Activated CD8-positive, alpha-beta T cell treated with anti-CD3 and anti-CD28 coated beads for 36 hours (primary cell): ENCODE data around the gene USP22. TPM values are rescaled to one million over a fixed set of nuclear protein-coding genes. Genes with fewer than 3 reads are reported as not detected.

Experiments
- ATAC-seq: fragments of 200-7000 bp; cut with Tn5 transposase; one replicate; pipeline ENCODE4 v1.10.0; 2021; ENCODE audit warnings: mild to moderate bottlenecking, moderate library complexity
- CTCF ChIA-PET: fragments of 350-600 bp; sonication (Branson Sonifier 250); formaldehyde crosslinking; loops from one replicate; lab custom pipeline; 2021; ENCODE audit warnings: antibody characterized with exemption; lab: Charles Lee
- POLR2A ChIA-PET: fragments of 350-600 bp; sonication (Branson Sonifier 250); formaldehyde crosslinking; loops from one replicate; lab custom pipeline; 2021; ENCODE audit warnings: antibody characterized with exemption; lab: Charles Lee
- DNase-seq: peaks from one replicate; pipeline ENCODE4 v3.0.0-alpha.2; 2020
- H3K27ac Mint-ChIP-seq: one replicate; pipeline ENCODE4 v1.8.0; 2021; ENCODE audit warnings: mild to moderate bottlenecking, mixed read lengths
- H3K27me3 Mint-ChIP-seq: one replicate; pipeline ENCODE4 v1.8.0; 2021; ENCODE audit warnings: mixed read lengths
- H3K36me3 Mint-ChIP-seq: one replicate; pipeline ENCODE4 v1.8.0; 2021; ENCODE audit warnings: low read depth, mixed read lengths
- H3K4me1 Mint-ChIP-seq: one replicate; pipeline ENCODE4 v1.8.0; 2021; ENCODE audit warnings: low read depth, mixed read lengths
- H3K4me3 Mint-ChIP-seq: one replicate; pipeline ENCODE4 v1.8.0; 2021; ENCODE audit warnings: mild to moderate bottlenecking, moderate library complexity, mixed read lengths
- H3K9me3 Mint-ChIP-seq: one replicate; pipeline ENCODE4 v1.8.0; 2021; ENCODE audit warnings: mixed read lengths
- intact Hi-C: fragments of 100-400 bp; cut with micrococcal nuclease; formaldehyde crosslinking; loops from one replicate; pipeline ENCODE4 v1.10.0; 2022
- total RNA-seq, 2 experiments: library from RNA; stranded (reverse); gene quantifications; one replicate each; pipeline ENCODE4 v1.2.3, GENCODE V29; 2021
- TF ChIP-seq, protein P1 (sequence below): fragments of 200-600 bp; IDR thresholded peaks from one replicate; pipeline ENCODE4 v1.8.0; 2022; ENCODE audit warnings: antibody characterized with exemption, mild to moderate bottlenecking

Gene USP22
- total RNA-seq, 2 experiments from 2014 or later, result 149 to 153 TPM

DNA sequence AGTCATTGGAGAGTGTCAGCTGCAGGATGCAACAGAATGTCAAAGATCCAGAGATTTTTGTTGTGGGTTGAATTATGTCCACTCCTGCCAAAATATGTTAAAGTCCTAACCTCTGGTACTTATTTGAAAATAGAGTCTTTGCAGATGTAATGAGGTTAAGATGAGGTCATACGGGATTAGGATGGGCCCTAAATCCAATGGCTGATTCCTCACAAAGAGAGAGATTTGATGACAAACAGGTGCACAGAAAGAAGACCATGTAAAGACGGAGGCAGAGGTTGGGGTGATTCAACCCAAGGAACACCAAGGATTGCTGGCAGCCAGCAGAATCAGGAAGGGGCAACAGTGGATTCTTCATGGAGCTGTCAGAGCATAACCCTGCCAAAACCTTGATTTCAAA, 34.5 kb upstream of the USP22 start:
- peaks cover 2% of the 10 kb centered on the region for H3K27me3 Mint-ChIP-seq
- ChIA-PET CTCF (no interaction called here), POLR2A (no interaction called here)
- H3K4me3 Mint-ChIP-seq, result no peak overlapping the region
- no peaks in the 10 kb centered on the region for H3K4me1 Mint-ChIP-seq
- TF ChIP-seq, protein P1, sequence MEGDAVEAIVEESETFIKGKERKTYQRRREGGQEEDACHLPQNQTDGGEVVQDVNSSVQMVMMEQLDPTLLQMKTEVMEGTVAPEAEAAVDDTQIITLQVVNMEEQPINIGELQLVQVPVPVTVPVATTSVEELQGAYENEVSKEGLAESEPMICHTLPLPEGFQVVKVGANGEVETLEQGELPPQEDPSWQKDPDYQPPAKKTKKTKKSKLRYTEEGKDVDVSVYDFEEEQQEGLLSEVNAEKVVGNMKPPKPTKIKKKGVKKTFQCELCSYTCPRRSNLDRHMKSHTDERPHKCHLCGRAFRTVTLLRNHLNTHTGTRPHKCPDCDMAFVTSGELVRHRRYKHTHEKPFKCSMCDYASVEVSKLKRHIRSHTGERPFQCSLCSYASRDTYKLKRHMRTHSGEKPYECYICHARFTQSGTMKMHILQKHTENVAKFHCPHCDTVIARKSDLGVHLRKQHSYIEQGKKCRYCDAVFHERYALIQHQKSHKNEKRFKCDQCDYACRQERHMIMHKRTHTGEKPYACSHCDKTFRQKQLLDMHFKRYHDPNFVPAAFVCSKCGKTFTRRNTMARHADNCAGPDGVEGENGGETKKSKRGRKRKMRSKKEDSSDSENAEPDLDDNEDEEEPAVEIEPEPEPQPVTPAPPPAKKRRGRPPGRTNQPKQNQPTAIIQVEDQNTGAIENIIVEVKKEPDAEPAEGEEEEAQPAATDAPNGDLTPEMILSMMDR, result no peak
- intact Hi-C loops, result no loop called here
- H3K27ac Mint-ChIP-seq, result no peak overlapping the region
- no peaks in the 10 kb centered on the region for H3K36me3 Mint-ChIP-seq
- no peak for DNase-seq
- no peaks in the 10 kb centered on the region for H3K9me3 Mint-ChIP-seq
- ATAC-seq, result no peak

DNA sequence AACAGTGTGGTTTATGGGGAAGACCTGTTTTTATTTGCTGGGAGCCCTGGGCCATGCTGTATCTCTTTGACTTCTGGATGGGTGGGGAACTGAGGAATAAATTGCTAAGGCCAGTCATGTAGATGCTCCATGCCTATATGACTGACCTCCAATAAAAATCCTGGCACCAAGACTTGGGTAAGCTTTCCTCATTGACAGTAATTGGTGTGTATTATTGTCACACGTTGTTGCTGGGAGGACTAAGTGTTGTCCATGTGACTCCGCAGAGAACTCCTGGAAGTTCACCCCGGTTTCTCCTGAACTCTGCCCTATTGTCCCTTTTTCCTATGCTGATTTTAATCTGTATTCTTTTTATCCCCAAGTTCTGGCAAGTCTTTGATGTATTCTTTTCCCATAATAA, 33.4 kb upstream of the USP22 start:
- TF ChIP-seq, protein P1, result no peak
- ChIA-PET POLR2A (no interaction called here), CTCF (no interaction called here)
- H3K27me3 Mint-ChIP-seq, result peaks cover 2% of the 10 kb centered on the region
- H3K4me1 Mint-ChIP-seq, result no peaks in the 10 kb centered on the region
- H3K36me3 Mint-ChIP-seq, result no peaks in the 10 kb centered on the region
- no peaks in the 10 kb centered on the region for H3K9me3 Mint-ChIP-seq
- no peak for ATAC-seq
- no peak for DNase-seq
- H3K27ac Mint-ChIP-seq, result no peak overlapping the region
- intact Hi-C loops, result no loop called here
- H3K4me3 Mint-ChIP-seq, result no peak overlapping the region

GRCh38 chr17:21075739-21076085, 32.9 kb upstream of the USP22 start:
- TF ChIP-seq, protein P1, result no peak
- no peak overlapping the region for H3K4me3 Mint-ChIP-seq
- peaks cover 2% of the 10 kb centered on the region for H3K27me3 Mint-ChIP-seq
- no peaks in the 10 kb centered on the region for H3K9me3 Mint-ChIP-seq
- intact Hi-C loops, result no loop called here
- ATAC-seq (no peak), DNase-seq (no peak)
- ChIA-PET CTCF (no interaction called here), POLR2A (no interaction called here)
- H3K27ac Mint-ChIP-seq, result no peak overlapping the region
- no peaks in the 10 kb centered on the region for H3K4me1 Mint-ChIP-seq
- no peaks in the 10 kb centered on the region for H3K36me3 Mint-ChIP-seq

DNA sequence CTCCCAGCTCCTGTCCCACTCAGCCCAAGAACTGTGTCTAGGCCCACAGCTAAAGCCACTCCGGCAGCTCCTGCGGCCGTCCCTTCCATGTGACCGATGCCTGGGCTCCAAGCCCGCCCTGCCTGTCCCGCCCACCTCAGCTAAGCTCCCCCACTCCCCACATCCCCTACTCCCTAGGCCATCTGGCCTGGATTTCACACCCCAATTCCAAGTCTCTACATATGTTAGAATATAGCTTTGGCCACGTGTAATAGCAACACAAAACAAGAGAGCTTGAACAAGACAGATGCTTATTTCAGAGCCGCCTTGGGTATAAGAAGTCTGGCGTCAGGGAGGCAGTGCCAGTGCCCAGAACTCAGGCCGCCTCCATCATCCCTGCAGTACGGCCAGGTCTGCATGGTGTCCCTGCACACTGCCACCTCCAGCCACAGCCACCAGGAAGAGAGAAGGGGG, 30.0 kb upstream of the USP22 start:
- POLR2A ChIA-PET, result no interaction called here
- intact Hi-C loops, result no loop called here
- Mint-ChIP-seq H3K4me1 (no peaks in the 10 kb centered on the region), H3K36me3 (no peaks in the 10 kb centered on the region), H3K27ac (no peak overlapping the region), H3K4me3 (no peak overlapping the region), H3K9me3 (no peaks in the 10 kb centered on the region), H3K27me3 (no peaks in the 10 kb centered on the region)
- DNase-seq, result no peak
- CTCF ChIA-PET, result no interaction called here
- no peak for ATAC-seq
- TF ChIP-seq, protein P1, result no peak

DNA sequence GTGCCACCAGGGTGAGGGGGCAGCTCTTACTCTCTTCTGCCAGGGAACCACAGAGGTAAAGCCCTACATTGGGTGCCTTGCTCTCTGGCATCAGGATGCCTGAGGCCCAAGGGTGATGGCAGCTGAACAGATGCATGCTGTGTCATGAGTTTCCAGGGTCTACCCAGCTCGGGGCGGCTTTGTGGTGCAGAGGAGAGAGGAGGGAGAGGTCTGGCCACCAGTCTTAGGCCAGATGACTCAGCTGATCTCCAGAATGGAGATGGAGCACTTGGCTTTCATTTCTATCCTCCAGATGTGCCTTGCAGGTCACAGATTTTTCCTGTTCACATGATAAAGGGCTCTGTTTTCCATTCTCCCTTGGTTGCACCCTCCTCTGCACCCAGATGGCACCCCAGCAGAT, 23.6 kb upstream of the USP22 start:
- Mint-ChIP-seq H3K27me3 (peaks cover 2% of the 10 kb centered on the region), H3K4me1 (no peaks in the 10 kb centered on the region), H3K27ac (no peak overlapping the region), H3K4me3 (no peak overlapping the region), H3K9me3 (no peaks in the 10 kb centered on the region), H3K36me3 (no peaks in the 10 kb centered on the region)
- intact Hi-C loops, result no loop called here
- POLR2A ChIA-PET, result interaction anchor here (1.0 kb wide), 1 partner anchor 33 kb away, joined by 3 read pairs; no protein-coding TSS in a partner anchor
- ATAC-seq, result no peak
- TF ChIP-seq, protein P1, result no peak
- DNase-seq, result no peak
- CTCF ChIA-PET, result interaction anchor here (1.0 kb wide), 1 partner anchor 53 kb away, joined by 3 read pairs; no protein-coding TSS in a partner anchor
